ENCODE results near the gene NDUFB6. TPM values are rescaled to one million over a fixed set of nuclear protein-coding genes. Genes with fewer than 3 reads are reported as not detected.

The NDUFB6 gene
- total RNA-seq, 1 experiment from 2014 or later: 60.2 TPM

DNA sequence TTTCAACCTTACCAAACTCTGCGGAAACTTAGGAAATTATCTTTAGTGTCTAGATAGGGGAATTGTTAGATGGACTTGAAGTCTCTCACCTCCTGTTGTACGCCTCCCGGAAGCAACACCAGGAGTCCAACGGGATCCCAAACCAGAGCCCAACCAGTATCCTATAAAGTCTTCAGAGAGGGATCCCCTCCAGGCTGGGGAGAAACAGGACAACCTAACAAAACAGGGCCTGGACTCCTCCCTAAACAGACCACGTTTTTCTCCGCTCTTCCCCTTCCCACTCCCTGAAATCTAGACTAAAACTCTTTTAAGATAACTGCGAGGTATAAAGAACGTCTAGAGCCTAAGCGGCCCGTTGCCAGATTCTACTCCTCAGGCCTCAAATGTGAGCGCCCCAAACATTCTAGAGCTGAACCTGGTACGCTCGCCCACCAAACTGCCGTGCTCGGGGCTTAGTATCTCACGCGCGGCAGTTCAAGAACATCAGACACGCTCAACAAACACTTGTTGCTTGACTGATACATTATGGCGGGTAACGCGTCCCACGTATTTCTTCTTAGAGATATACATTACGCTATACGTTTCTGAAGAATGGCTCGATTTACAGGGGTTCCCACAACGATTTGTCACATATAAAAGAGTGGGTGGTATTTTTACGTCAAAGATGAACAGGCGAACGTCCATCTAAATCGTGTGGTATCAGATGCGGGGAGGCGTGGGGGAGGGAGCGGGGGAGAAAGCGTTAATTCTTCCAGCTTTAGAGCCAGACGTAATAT is 21.5 kb downstream of the NDUFB6 start:
- no peak overlapping the region for H4K5ac ChIP-seq (ENCODE audit: insufficient read length, low read depth, low read length)
- peak overlapping the region; percentile 42; the same call in 1 of the 2 replicates for H3K14ac ChIP-seq (ENCODE audit: insufficient read depth, low read length)
- H3K36me3 Mint-ChIP-seq (ENCODE audit: insufficient read depth in 1 of 3, low read depth in 3 of 3): peaks cover 17 to 30% (median 28%) of the 10 kb centered on the region in 3 experiments
- H3K9ac ChIP-seq (ENCODE audit: extremely low read depth, insufficient read length, low read length): peak overlapping the region; percentile 87
- H3K9me3 Mint-ChIP-seq: no peaks in the 10 kb centered on the region; a peak in 1 of 5 replicates
- H3K56ac ChIP-seq (ENCODE audit: insufficient read length, low read depth, low read length): no peak overlapping the region
- no peak overlapping the region for H2BK120ac ChIP-seq (ENCODE audit: low read depth, low read length, poor library complexity, severe bottlenecking)
- H3K23ac ChIP-seq (ENCODE audit: insufficient read length, low read depth, low read length): no peak overlapping the region
- no CpG with 5 or more reads among the region's 36 CpGs for WGBS (ENCODE audit: extremely low coverage, insufficient read length, low lambda C conversion rate)
- peak; percentile 33 for DNase-seq
- H3K27me3 ChIP-seq (ENCODE audit: insufficient read depth, low read length): no peaks in the 10 kb centered on the region
- H4K91ac ChIP-seq (ENCODE audit: insufficient read length, low read depth, low read length): no peak overlapping the region
- H3T11ph ChIP-seq (ENCODE audit: low read length): no peak overlapping the region
- no peaks in the 10 kb centered on the region; the same call in 1 of the 2 replicates for H3K4me1 ChIP-seq (ENCODE audit: insufficient read depth, low read length)
- H3K27me3 Mint-ChIP-seq (ENCODE audit: low read depth): no peaks in the 10 kb centered on the region; the same call in 1 of the 2 replicates
- H3K27ac Mint-ChIP-seq: peak overlapping the region; percentile 97 to 100 (median 99)
- no peak overlapping the region for H2BK20ac ChIP-seq (ENCODE audit: low read depth, low read length, poor library complexity, severe bottlenecking)
- TF ChIP-seq, protein P1, sequence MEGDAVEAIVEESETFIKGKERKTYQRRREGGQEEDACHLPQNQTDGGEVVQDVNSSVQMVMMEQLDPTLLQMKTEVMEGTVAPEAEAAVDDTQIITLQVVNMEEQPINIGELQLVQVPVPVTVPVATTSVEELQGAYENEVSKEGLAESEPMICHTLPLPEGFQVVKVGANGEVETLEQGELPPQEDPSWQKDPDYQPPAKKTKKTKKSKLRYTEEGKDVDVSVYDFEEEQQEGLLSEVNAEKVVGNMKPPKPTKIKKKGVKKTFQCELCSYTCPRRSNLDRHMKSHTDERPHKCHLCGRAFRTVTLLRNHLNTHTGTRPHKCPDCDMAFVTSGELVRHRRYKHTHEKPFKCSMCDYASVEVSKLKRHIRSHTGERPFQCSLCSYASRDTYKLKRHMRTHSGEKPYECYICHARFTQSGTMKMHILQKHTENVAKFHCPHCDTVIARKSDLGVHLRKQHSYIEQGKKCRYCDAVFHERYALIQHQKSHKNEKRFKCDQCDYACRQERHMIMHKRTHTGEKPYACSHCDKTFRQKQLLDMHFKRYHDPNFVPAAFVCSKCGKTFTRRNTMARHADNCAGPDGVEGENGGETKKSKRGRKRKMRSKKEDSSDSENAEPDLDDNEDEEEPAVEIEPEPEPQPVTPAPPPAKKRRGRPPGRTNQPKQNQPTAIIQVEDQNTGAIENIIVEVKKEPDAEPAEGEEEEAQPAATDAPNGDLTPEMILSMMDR (conservative IDR thresholded peaks at IDR 0.05): no peak
- no peaks in the 10 kb centered on the region for H3K9me3 ChIP-seq (ENCODE audit: control insufficient read depth, low read depth, low read length)
- H4K20me1 ChIP-seq (ENCODE audit: control insufficient read depth, insufficient read depth, insufficient read length): no peaks in the 10 kb centered on the region
- H3K4me3 Mint-ChIP-seq: peak overlapping the region; percentile 87 to 97
- no peak overlapping the region for H2AK5ac ChIP-seq (ENCODE audit: insufficient read length, low read length)
- H3K18ac ChIP-seq (ENCODE audit: insufficient read length, low read depth, low read length): peak overlapping the region; percentile 52
- H2BK15ac ChIP-seq (ENCODE audit: low read depth, low read length): no peak overlapping the region
- peak overlapping the region; percentile 84 for H3K4me2 ChIP-seq (ENCODE audit: insufficient read depth, insufficient read length, low read length)
- H3K4me1 Mint-ChIP-seq: peaks cover 12 to 28% of the 10 kb centered on the region in 2 experiments
- H4K8ac ChIP-seq (replicated peaks; ENCODE audit: insufficient read length, low read depth, low read length): no peak overlapping the region
- peaks cover 28% of the 10 kb centered on the region for H3K79me2 ChIP-seq (ENCODE audit: insufficient read depth, low read length)
- H3K79me1 ChIP-seq (ENCODE audit: insufficient read depth, low read depth, low read length, poor library complexity, severe bottlenecking): no peaks in the 10 kb centered on the region
- H2AFZ ChIP-seq (ENCODE audit: low read length): no peak overlapping the region
- H3K23me2 ChIP-seq (ENCODE audit: insufficient read length, low read depth, low read length, poor library complexity, severe bottlenecking): no peaks in the 10 kb centered on the region
- no peak overlapping the region for H2BK12ac ChIP-seq (ENCODE audit: insufficient read length, low read depth, low read length)
- no peak overlapping the region for H2BK5ac ChIP-seq (ENCODE audit: insufficient read length, low read length)
- H3K27ac ChIP-seq (ENCODE audit: insufficient read length, low read depth, low read length): peak overlapping the region; percentile 55
- no peak overlapping the region for H3K4ac ChIP-seq (ENCODE audit: low read depth, low read length)

Data from H9 (cell line).